T-helper 2 cell treated with Interferon-gamma antibody and Interleukin-4, amounts not matched to agents 5 μg/mL and 100 μg/mL, for 36 hours (primary cell): ENCODE measurements around the gene CACNA1A.

Experiments used
- DNase-seq: peaks from one replicate; pipeline ENCODE4 v3.0.0; 2021; ENCODE audit warnings: low spot score
- H3K27ac Mint-ChIP-seq: one replicate; pipeline ENCODE4 v1.8.0; 2021; ENCODE audit warnings: mild to moderate bottlenecking, mixed read lengths
- H3K27me3 Mint-ChIP-seq: one replicate; pipeline ENCODE4 v1.8.0; 2021; ENCODE audit warnings: low read depth, mixed read lengths
- H3K36me3 Mint-ChIP-seq: one replicate; pipeline ENCODE4 v1.8.0; 2021; ENCODE audit warnings: low read depth, mixed read lengths
- H3K4me1 Mint-ChIP-seq: one replicate; pipeline ENCODE4 v1.8.0; 2021; ENCODE audit warnings: low read depth, mixed read lengths
- H3K4me3 Mint-ChIP-seq: one replicate; pipeline ENCODE4 v1.8.0; 2022; ENCODE audit warnings: mild to moderate bottlenecking, moderate library complexity, mixed read lengths
- H3K9me3 Mint-ChIP-seq: one replicate; pipeline ENCODE4 v1.8.0; 2021; ENCODE audit warnings: mixed read lengths

CACNA1A gene

DNA sequence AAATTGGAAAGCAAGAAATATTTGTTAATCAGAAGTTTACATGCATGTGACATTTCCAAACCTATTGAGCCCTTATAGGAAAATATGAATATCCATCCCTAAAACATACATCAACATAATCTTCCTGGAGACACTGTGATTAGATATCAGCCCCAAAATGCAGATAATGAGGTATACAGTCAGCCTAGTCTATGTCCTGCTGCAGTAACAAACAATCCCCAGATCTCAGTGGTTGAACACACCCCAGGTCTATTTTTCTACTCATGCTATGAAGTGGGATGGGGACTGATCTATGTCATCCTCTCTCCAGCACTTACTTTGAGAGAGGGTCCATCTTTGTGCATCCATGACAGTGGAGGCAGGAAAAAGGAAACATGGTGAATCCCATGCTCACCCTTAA is 31.2 kb downstream of the CACNA1A start:
- Mint-ChIP-seq H3K4me3 (no peak overlapping the region), H3K4me1 (no peaks in the 10 kb centered on the region), H3K36me3 (no peaks in the 10 kb centered on the region), H3K9me3 (peaks cover 30% of the 10 kb centered on the region), H3K27me3 (no peaks in the 10 kb centered on the region), H3K27ac (no peak overlapping the region)
- DNase-seq: no peak

DNA sequence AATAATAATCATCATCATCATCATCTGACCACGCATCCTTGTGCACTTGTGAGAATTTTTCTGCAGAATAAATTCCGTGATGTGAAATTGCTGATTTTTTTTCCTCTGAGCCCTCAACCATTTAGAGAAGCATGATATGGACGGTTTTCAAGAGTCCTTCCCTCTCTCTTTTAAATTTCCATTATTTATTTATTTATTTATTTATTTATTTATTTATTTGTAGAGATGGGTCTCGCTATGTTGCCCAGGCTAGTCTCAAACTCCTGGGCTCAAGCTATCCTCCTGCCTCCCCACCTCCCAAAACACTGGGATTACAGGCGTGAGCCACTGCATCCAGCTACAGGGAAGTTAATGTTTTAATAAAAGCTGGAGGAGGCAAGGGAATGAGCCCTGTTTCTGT is 39.6 kb downstream of the CACNA1A start:
- Mint-ChIP-seq H3K4me3 (no peak overlapping the region), H3K36me3 (no peaks in the 10 kb centered on the region), H3K27ac (no peak overlapping the region), H3K4me1 (no peaks in the 10 kb centered on the region), H3K9me3 (no peaks in the 10 kb centered on the region), H3K27me3 (no peaks in the 10 kb centered on the region)
- DNase-seq: no peak

DNA sequence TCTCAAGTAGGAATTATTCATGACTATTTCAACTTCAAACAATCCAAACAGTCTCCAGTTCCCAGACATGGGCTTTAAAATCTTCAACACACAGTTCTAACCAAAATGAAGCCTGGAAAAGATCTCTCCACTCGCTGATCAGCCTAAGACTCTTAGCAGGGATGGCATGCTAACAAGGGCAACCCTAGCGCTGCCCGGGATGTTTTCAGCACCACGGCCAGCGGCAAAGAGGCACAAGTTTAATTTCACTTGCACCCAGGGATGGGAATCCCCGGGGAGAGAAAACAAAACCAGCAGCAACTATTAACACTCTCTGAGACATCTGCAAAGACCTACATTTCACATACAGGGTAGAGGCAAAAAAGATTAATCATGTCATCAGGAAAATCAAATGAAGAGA is 43.0 kb downstream of the CACNA1A start:
- Mint-ChIP-seq H3K4me1 (no peaks in the 10 kb centered on the region), H3K27me3 (no peaks in the 10 kb centered on the region), H3K36me3 (no peaks in the 10 kb centered on the region), H3K27ac (no peak overlapping the region), H3K4me3 (no peak overlapping the region), H3K9me3 (no peaks in the 10 kb centered on the region)
- no peak for DNase-seq

DNA sequence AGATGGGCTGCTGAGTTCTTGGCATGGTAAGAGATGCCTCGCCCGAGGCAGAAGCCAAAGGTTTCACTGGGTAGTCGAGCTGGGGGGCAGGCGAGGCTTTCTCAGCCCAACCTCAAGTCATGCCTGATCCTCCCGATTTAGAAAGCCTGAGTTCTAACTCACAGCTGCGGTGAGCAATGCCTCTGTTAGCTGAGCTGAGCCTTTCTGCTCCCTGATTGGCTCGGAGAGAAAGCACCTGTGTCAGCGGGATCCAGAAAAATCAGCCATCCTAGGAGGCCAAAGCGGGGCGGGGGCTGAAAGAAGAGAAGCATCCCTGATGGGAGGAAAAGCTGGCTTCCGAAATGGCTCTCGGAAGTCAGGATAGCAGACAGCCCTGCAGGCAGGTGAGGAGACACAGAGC is 44.7 kb downstream of the CACNA1A start:
- Mint-ChIP-seq H3K36me3 (no peaks in the 10 kb centered on the region), H3K27ac (no peak overlapping the region), H3K27me3 (no peaks in the 10 kb centered on the region), H3K4me1 (no peaks in the 10 kb centered on the region), H3K4me3 (no peak overlapping the region), H3K9me3 (peaks cover 2% of the 10 kb centered on the region)
- no peak for DNase-seq

DNA sequence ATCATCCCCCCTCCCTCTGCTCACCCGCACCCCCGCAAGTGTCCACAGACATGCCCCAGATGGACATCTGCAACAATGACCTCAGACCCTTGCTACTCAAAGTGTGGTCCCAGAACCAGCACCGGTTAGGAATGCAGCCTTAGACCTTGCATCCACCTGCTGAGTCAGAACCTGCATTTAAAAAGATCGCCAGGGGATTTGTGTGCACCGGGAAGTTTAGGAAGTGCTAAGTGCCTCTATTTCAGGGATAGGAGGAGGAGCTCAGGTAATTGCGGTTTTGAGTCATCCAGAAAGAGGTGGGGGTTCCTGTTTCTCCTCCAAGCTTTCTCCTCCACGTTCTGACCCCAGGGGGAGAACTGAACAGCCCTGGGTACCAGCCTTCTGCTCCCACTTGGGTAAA is 46.2 kb downstream of the CACNA1A start:
- peaks cover 5% of the 10 kb centered on the region for H3K9me3 Mint-ChIP-seq
- H3K4me1 Mint-ChIP-seq: no peaks in the 10 kb centered on the region
- no peaks in the 10 kb centered on the region for H3K36me3 Mint-ChIP-seq
- no peaks in the 10 kb centered on the region for H3K27me3 Mint-ChIP-seq
- no peak for DNase-seq
- H3K4me3 Mint-ChIP-seq: no peak overlapping the region
- no peak overlapping the region for H3K27ac Mint-ChIP-seq

DNA sequence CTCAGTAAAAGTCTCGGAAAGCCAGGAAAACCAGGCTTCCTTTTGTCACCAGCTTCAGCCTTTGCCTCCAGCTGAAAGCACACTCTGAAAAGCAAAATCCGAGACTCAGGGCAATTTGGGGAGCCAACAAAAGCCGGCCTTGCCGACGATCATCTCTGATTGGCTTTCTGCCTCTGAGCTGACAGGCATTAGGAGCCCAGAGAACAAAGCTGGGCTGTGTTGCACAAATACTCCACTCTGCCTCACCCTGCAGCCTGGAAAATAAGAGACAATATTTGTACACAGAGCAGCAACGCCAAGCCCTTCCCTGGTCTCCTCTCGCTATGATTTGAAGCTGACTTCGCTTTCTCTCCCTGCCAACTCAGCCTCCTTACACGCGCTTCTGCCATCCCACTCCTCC is 46.9 kb downstream of the CACNA1A start:
- H3K27ac Mint-ChIP-seq: no peak overlapping the region
- no peak overlapping the region for H3K4me3 Mint-ChIP-seq
- H3K9me3 Mint-ChIP-seq: peaks cover 5% of the 10 kb centered on the region
- no peaks in the 10 kb centered on the region for H3K27me3 Mint-ChIP-seq
- DNase-seq: no peak
- no peaks in the 10 kb centered on the region for H3K4me1 Mint-ChIP-seq
- no peaks in the 10 kb centered on the region for H3K36me3 Mint-ChIP-seq

DNA sequence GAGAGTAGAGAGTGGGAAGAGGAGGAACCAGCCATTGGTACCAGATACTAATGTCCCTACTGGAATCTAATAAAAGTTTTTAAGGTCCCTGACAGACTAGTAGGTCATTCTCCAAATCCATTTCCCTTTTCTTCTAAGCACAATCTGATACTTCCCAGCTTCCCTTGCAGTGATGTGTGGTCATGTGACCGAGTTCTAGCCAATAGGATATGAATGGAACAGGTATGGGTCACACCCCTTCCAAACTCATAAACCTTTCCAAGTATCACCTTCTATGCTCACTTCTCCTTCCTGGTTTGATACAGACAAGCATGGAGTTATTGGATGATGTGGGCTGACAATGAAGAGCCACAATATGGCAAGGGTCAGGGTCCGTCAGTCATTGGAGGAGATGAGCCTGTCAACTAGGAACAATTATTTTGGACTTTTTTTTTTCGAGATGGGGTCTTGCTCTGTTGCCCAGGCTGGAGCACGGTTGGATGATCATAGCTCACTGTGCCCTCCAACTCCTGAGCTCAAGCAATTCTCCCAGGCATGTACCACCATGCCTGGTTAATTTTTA is 54.8 kb downstream of the CACNA1A start:
- no peaks in the 10 kb centered on the region for H3K27me3 Mint-ChIP-seq
- H3K9me3 Mint-ChIP-seq: peaks cover 34% of the 10 kb centered on the region
- no peaks in the 10 kb centered on the region for H3K36me3 Mint-ChIP-seq
- DNase-seq: no peak
- H3K4me1 Mint-ChIP-seq: no peaks in the 10 kb centered on the region
- no peak overlapping the region for H3K4me3 Mint-ChIP-seq
- H3K27ac Mint-ChIP-seq: no peak overlapping the region

DNA sequence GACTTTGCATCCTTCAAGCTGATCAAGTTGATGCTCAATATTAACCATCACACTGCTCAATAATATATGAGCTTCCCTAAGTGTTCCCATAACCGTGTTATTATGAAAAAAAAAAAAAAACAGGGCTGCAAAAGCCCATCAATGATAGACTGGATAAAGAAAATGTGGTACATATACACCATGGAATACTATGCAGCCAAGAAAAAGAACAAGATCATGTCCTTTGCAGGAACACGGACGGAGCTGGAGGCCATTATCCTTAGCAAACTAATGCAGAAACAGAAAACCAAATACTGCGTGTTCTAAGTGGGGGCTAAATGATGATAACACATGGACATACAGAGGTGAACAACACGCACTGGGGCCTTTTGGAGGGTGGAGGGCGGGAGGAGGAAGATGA is 58.3 kb downstream of the CACNA1A start:
- Mint-ChIP-seq H3K4me3 (no peak overlapping the region), H3K4me1 (no peaks in the 10 kb centered on the region), H3K36me3 (no peaks in the 10 kb centered on the region), H3K27me3 (no peaks in the 10 kb centered on the region), H3K27ac (no peak overlapping the region), H3K9me3 (peaks cover 29% of the 10 kb centered on the region)
- DNase-seq: no peak

DNA sequence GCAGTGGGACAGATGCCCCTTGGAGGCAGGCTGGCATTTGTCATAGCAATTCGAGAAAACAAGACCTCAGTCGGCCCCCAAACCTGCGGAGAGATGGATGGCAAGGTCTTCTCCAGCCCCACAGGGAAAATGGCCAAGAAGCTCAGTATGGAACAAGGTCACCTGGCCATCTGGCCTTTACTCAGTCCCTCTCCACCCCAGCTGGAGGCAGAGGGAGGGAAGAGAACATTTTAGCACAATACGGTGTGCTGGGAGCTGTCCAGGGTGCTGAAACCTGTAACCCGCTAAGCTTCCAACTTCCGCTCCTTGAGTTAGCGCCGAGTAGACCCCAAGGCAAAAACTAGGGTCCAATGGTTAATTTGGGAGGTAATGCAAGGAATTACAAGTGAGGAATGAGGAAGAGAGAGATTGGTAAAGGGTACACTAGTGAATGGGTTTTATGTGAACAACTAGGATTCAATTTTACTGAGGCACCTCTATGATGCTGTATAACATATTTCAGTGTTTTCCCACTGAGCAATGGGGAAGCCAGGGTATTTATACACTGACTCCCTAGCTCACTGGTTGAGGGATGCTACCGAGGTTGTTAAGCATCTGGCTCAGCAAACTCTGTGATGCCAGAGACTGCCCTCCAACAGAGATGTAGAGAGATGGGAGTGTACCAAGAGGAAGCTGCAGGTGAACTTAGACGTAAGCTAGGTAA is 64.3 kb downstream of the CACNA1A start:
- H3K36me3 Mint-ChIP-seq: no peaks in the 10 kb centered on the region
- peaks cover 8% of the 10 kb centered on the region for H3K9me3 Mint-ChIP-seq
- peak; percentile 9 for DNase-seq
- H3K4me3 Mint-ChIP-seq: no peak overlapping the region
- no peaks in the 10 kb centered on the region for H3K27me3 Mint-ChIP-seq
- H3K4me1 Mint-ChIP-seq: no peaks in the 10 kb centered on the region
- no peak overlapping the region for H3K27ac Mint-ChIP-seq

DNA sequence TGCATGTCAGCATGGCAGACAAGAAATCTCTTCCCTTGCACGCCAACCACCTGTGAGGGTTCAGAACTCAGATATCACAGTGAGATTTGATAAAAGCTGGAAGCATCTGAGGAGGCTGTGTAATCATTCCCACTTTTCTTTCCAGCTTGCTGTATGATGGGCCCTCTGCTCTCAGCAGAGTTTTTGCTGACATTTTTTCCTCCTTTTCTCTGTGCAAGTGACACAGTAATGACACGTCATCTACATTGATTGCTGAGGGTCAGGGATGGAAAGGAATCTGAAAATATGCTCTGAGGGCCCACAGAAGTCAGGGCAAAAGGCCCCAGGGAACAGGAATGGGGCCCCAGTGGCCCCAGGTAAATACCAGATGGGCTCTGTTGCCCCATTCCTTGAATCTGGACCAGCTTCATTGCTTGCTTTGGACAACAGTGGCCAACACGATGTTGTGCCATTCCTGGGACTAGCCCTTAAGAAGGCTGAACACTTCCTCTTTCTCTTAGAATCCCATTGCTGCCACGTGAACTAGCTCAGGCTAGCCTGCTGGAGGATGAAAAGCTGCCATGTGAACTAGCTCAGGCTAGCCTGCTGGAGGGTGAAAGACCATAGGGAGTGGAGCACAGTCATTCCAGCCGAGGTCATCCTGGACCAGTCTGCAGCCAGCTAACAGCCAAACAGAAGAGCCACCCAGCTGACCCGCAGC is 68.2 kb downstream of the CACNA1A start:
- H3K4me1 Mint-ChIP-seq: no peaks in the 10 kb centered on the region
- H3K36me3 Mint-ChIP-seq: no peaks in the 10 kb centered on the region
- no peaks in the 10 kb centered on the region for H3K27me3 Mint-ChIP-seq
- H3K9me3 Mint-ChIP-seq: peaks cover 5% of the 10 kb centered on the region
- H3K27ac Mint-ChIP-seq: no peak overlapping the region
- H3K4me3 Mint-ChIP-seq: no peak overlapping the region
- DNase-seq: no peak

DNA sequence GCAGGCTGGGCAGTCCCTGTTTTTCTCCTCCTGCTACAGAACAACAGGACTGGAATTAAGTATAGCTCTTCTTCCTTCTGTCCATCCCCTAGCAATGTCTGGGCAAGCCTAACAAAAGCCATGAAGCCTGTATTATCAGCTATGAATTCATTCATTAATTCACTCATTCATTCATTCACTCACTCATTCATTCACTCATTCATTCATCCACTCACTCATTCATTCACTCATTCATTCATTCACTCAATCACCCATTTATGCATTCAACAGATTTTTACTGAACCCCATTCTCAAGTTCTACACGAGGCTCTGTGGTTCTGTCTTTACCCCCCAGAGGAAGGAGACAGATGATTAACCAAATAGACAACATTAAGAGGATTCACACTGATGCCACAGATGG is 69.9 kb downstream of the CACNA1A start:
- H3K27me3 Mint-ChIP-seq: no peaks in the 10 kb centered on the region
- H3K4me1 Mint-ChIP-seq: no peaks in the 10 kb centered on the region
- DNase-seq: no peak
- peaks cover 5% of the 10 kb centered on the region for H3K9me3 Mint-ChIP-seq
- H3K36me3 Mint-ChIP-seq: no peaks in the 10 kb centered on the region
- no peak overlapping the region for H3K4me3 Mint-ChIP-seq
- H3K27ac Mint-ChIP-seq: no peak overlapping the region

DNA sequence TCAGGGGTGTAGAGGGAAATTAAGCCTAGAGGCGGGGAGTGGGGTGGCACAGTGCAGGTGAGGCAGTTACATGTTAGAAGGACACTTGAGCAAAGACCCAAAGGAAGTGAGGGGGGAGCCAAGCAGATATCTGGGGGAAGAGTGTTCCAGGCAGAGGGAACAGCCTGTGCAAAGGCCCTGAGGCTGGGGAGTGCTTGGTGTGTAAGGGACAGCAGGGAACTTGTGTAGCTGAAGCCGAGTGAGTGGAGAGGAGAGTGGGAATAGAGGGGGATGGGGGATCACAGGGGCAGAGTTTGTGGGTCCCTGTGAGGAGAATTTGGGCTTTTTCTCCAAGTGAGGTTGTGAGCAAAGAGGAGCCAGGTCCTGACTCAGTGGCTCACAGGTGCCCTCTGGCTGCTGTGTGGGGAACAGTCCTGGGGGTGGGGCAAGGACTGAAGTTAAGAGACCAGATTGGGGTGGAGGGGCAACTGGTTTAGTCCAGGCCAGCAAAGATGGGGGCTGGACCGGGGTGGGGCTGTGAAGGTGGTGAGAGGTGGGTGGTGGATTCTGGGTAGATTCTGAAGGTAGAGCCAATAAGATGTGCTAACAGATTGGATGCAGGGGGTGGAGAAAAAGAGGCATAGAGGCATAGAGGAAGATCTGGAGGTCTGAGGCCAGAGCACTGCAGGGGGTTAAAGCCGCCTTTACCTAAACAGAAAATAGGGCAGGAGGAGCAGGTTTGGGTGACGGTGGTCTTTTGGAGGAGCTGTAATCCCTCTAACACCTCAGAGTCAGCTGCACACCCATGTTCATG is 75.3 kb downstream of the CACNA1A start:
- Mint-ChIP-seq H3K36me3 (no peaks in the 10 kb centered on the region), H3K27ac (no peak overlapping the region)
- DNase-seq: peak; percentile 23

DNA sequence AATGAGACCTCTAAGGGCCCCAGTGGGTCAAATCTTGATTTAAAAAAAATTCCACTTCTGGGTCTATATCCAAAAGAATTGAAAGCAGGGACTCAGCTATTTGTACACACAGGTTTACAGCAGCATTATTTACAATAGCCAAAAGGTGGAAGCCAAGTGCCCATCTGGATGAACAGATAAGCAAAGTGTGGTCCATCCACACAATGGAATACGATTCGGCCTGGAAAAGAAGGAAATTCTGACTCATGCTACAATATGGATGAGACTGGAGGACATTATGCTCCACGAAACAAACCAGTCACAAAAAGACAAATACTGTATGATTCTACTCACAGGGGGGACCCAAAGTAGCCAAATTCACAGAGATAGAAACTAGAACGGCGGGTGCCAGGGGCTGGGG is 76.7 kb downstream of the CACNA1A start:
- Mint-ChIP-seq H3K4me1 (no peaks in the 10 kb centered on the region), H3K27ac (no peak overlapping the region), H3K27me3 (no peaks in the 10 kb centered on the region), H3K36me3 (no peaks in the 10 kb centered on the region), H3K4me3 (no peak overlapping the region), H3K9me3 (peaks cover 14% of the 10 kb centered on the region)
- no peak for DNase-seq

More for the DNA sequence above, 75.3 kb downstream of the CACNA1A start:
- Mint-ChIP-seq H3K4me1 (no peaks in the 10 kb centered on the region), H3K9me3 (peaks cover 4% of the 10 kb centered on the region), H3K27me3 (no peaks in the 10 kb centered on the region), H3K4me3 (no peak overlapping the region)

DNA sequence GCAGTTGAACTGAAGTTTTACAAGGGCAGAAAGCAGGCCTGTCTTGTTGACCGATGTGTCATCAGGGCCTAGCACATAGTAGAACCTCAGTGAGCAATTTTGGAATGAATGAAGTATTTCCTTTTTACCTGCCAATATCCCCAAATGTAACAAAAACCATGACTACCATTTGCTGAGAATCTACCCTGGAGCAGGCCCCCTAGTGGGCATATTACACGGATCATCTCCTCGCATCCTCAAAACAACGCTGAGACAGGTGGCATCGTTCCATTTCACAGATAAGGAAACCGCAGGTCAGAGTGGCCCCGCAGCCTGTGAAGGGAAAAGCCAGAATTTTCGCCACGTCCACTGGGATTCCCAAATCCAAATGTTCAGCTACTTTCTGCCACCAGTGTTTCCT is 77.9 kb downstream of the CACNA1A start:
- no peak for DNase-seq
- H3K27ac Mint-ChIP-seq: no peak overlapping the region
- no peaks in the 10 kb centered on the region for H3K27me3 Mint-ChIP-seq
- H3K4me3 Mint-ChIP-seq: no peak overlapping the region
- no peaks in the 10 kb centered on the region for H3K36me3 Mint-ChIP-seq
- no peaks in the 10 kb centered on the region for H3K4me1 Mint-ChIP-seq
- peaks cover 17% of the 10 kb centered on the region for H3K9me3 Mint-ChIP-seq
